Activated naive CD8-positive, alpha-beta T cell (primary cell): ENCODE results near the gene C2orf76.
"Not testable (repeated sequence)": the region's sequence is repeated elsewhere in the genome, so short reads cannot be mapped to it uniquely, and the experiment has no call there.

Experiments used
- H3K27ac Mint-ChIP-seq: one replicate; pipeline ENCODE4 v1.8.0; 2021; ENCODE audit warnings: mixed read lengths
- H3K27me3 Mint-ChIP-seq: one replicate; pipeline ENCODE4 v1.8.0; 2021; ENCODE audit warnings: mixed read lengths
- H3K36me3 Mint-ChIP-seq: one replicate; pipeline ENCODE4 v1.8.0; 2021; ENCODE audit warnings: mixed read lengths
- H3K4me1 Mint-ChIP-seq: one replicate; pipeline ENCODE4 v1.8.0; 2021; ENCODE audit warnings: low read depth, mixed read lengths
- H3K4me3 Mint-ChIP-seq: one replicate; pipeline ENCODE4 v1.8.0; 2021; ENCODE audit warnings: mild to moderate bottlenecking, mixed read lengths
- H3K9me3 Mint-ChIP-seq: one replicate; pipeline ENCODE4 v1.8.0; 2021; ENCODE audit warnings: low read depth, mixed read lengths

Gene C2orf76

DNA sequence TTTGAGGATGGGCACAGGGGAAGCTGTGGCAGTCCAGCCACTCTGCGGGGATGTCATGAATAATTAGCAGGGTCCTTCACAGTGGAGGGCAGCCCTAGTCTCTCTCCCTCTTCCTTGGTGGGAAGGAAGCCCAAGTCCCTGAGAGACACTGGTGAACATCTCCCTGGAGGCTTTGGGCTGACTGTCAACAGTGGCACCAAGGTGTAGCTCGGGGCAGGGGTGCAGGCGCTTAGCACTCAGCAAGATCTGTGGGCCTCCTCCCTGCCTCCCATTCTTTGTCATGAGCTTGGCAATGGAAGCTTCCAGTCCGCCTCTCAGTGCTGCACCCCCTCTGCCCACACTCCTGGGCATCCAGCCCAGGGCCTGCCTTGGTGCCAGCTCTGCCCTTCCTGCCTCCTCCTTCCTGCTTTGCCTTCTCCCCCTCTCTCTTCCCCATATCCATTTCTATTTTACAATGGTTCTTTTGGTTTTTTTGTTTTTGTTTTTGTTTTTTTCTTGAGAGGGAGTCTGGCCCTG is 83.6 kb downstream of the C2orf76 start:
- Mint-ChIP-seq H3K36me3 (peaks cover 5% of the 10 kb centered on the region), H3K4me1 (no peaks in the 10 kb centered on the region), H3K9me3 (no peaks in the 10 kb centered on the region), H3K27me3 (no peaks in the 10 kb centered on the region), H3K27ac (no peak overlapping the region), H3K4me3 (no peak overlapping the region)

DNA sequence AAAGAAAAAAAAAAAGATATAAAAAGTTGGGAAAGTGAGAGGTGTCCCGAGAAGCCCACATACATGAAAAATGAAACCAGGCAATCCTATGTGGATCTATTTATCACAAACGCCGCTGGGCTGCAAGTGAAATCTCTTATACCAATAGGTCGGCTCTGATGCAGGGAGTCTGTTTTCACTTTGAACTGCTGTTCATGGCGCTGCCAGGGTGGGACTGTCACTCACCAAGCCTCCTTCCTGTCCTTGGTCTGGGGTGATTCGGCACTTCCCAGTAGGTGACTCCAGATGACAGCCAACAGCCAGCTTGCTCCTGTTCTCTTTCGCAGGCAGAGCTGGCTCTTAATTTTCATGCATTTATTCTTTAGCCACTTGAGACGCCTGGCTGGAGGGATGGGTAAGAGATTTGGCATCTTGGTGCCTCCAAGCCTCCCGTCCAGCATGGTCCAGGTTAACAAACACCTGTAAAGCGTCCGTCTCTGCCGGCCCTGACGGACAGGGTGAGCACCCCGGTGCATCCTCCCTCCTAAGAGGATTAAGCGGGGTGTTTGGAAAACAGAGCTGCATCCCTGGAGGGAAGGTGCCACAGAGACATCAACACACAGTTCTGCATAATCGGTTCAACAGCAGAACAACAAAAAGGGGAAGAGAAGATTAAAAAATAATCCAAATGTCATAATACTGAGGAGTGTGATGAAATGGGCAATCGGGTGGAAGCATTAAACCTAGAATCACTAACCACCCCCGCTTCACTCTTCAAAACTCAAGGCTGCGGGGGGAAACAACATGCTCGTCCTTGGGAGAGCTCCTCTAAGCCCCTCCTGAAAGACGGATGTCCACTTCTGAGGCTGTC is 84.3 kb downstream of the C2orf76 start:
- Mint-ChIP-seq H3K4me3 (no peak overlapping the region), H3K36me3 (peaks cover 5% of the 10 kb centered on the region), H3K4me1 (no peaks in the 10 kb centered on the region), H3K27ac (no peak overlapping the region), H3K27me3 (no peaks in the 10 kb centered on the region), H3K9me3 (no peaks in the 10 kb centered on the region)

DNA sequence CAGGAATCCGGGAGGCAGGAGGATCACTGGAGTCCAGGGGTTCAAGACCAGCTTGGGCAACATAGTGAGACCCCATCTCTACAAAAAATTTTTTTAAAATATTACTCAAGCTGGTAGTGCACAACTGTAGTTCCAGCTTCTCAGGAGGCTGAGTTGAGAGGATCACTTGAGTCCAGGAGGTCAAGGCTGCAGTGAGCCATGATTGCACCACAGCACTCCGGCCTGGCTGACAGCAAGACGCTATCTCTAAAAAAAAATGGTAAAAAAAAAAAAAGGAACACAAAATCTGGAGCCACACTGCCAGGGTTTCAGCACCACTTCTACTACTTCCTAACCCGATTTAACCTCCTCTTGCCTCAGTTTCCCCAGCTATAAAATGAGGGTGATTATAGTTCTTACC is 86.0 kb downstream of the C2orf76 start:
- H3K4me3 Mint-ChIP-seq, result no peak overlapping the region
- no peaks in the 10 kb centered on the region for H3K4me1 Mint-ChIP-seq
- no peaks in the 10 kb centered on the region for H3K36me3 Mint-ChIP-seq
- no peaks in the 10 kb centered on the region for H3K27me3 Mint-ChIP-seq
- H3K27ac Mint-ChIP-seq, result no peak overlapping the region
- H3K9me3 Mint-ChIP-seq, result no peaks in the 10 kb centered on the region

DNA sequence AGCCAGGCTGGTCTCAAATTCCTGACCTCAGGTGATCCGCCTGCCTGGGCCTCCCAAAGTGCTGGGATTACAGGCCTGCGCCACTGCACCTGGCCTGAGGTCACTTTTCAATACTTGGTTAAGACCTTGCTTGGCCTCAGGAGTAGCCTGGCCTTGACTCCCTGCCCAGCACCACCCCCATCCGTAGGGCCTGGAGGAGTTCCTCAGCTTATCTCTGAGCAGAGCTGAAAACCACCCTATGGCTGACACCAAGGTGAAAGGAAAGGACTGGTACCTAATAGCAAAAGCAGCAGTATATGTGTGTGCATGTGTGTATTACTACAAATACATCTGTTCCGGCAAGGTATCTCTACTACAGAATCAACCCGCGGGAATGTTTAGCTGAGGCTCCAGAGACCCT is 87.0 kb downstream of the C2orf76 start:
- Mint-ChIP-seq H3K4me3 (no peak overlapping the region), H3K27ac (no peak overlapping the region), H3K27me3 (no peaks in the 10 kb centered on the region), H3K9me3 (no peaks in the 10 kb centered on the region), H3K36me3 (no peaks in the 10 kb centered on the region), H3K4me1 (no peaks in the 10 kb centered on the region)

GRCh38 chr2:119278946-119279345 is 87.7 kb downstream of the C2orf76 start:
- no peak overlapping the region for H3K27ac Mint-ChIP-seq
- H3K27me3 Mint-ChIP-seq, result no peaks in the 10 kb centered on the region
- no peaks in the 10 kb centered on the region for H3K9me3 Mint-ChIP-seq
- H3K4me1 Mint-ChIP-seq, result no peaks in the 10 kb centered on the region
- H3K36me3 Mint-ChIP-seq, result no peaks in the 10 kb centered on the region
- no peak overlapping the region for H3K4me3 Mint-ChIP-seq

GRCh38 chr2:119278385-119278784 is 88.2 kb downstream of the C2orf76 start:
- H3K4me3 Mint-ChIP-seq, H3K36me3 Mint-ChIP-seq, H3K27ac Mint-ChIP-seq, H3K27me3 Mint-ChIP-seq, H3K9me3 Mint-ChIP-seq, H3K4me1 Mint-ChIP-seq: not testable (repeated sequence)

DNA sequence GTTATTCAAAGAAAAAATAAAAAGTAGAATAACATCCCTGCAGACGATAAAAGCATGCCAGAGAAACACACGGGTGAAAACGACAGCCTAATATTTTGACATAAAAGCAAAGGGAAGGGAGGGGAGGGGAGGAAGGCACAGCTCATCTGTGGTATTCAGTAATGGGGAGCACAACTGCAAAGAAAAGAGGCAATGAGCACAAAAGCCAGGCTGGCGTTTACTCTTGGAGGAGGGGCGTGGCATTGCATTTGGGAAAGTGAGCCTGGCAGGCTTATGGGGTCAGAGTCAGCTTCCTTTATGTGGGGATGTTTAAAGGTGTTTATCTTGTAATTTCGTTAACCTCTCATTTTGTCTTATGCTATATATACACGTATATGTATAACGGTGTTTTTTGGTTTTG is 89.8 kb downstream of the C2orf76 start:
- H3K27ac Mint-ChIP-seq, result no peak overlapping the region
- no peaks in the 10 kb centered on the region for H3K36me3 Mint-ChIP-seq
- H3K4me3 Mint-ChIP-seq, result no peak overlapping the region
- H3K4me1 Mint-ChIP-seq, result no peaks in the 10 kb centered on the region
- H3K9me3 Mint-ChIP-seq, result no peaks in the 10 kb centered on the region
- no peaks in the 10 kb centered on the region for H3K27me3 Mint-ChIP-seq

DNA sequence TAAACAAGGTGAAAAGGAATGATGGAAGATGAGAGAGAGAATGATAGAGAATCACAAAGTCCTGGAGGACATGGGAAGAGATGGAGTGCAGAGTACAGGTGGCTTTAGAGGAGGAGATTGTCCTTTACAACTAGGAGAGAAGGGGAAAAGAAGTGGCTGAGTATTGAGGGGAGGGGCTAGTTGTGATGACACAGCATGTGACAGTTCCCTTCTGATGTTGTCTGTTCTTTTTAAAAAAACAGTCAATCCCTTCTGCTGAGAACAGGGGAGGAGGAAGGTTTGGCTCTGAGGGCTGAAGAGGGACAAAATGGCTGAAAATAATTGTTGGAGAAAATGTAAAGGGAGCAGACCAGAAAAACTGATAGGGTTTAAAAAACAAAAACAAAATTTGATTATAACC is 99.0 kb downstream of the C2orf76 start:
- Mint-ChIP-seq H3K4me3 (no peak overlapping the region), H3K27me3 (no peaks in the 10 kb centered on the region), H3K4me1 (no peaks in the 10 kb centered on the region), H3K27ac (no peak overlapping the region), H3K36me3 (no peaks in the 10 kb centered on the region), H3K9me3 (no peaks in the 10 kb centered on the region)

DNA sequence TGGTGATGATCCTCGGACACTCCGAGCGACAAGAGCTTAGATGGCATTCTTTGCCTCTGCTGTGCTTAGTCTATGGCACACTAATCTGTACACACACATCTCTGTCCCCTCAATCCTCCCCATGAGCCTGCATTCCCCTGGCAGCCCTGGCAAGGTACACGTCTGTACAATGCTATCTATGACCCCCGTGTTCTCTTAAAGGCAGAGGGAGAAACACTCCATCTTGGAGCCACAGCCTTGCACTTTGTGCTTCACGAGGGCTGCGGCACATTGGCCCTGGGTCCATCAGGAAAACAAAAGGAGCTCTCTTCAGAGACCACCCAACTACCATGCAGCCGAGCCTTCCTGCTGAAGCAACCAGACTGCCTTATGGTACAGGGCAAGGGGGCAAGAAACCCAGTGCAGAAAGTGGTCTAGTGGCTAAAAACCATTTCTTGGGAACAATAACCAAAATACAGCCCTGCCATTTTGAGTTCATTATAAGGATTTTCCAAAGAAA is 100.5 kb downstream of the C2orf76 start:
- H3K4me3 Mint-ChIP-seq, result no peak overlapping the region
- no peaks in the 10 kb centered on the region for H3K4me1 Mint-ChIP-seq
- no peak overlapping the region for H3K27ac Mint-ChIP-seq
- no peaks in the 10 kb centered on the region for H3K9me3 Mint-ChIP-seq
- H3K36me3 Mint-ChIP-seq, result no peaks in the 10 kb centered on the region
- H3K27me3 Mint-ChIP-seq, result no peaks in the 10 kb centered on the region

- Mint-ChIP-seq H3K27ac (no peak overlapping the region), H3K4me1 (no peaks in the 10 kb centered on the region), H3K27me3 (no peaks in the 10 kb centered on the region), H3K9me3 (no peaks in the 10 kb centered on the region), H3K36me3 (no peaks in the 10 kb centered on the region), H3K4me3 (no peak overlapping the region)
These were observed 101.0 kb downstream of the C2orf76 start for GRCh38 chr2:119265693-119266066.

DNA sequence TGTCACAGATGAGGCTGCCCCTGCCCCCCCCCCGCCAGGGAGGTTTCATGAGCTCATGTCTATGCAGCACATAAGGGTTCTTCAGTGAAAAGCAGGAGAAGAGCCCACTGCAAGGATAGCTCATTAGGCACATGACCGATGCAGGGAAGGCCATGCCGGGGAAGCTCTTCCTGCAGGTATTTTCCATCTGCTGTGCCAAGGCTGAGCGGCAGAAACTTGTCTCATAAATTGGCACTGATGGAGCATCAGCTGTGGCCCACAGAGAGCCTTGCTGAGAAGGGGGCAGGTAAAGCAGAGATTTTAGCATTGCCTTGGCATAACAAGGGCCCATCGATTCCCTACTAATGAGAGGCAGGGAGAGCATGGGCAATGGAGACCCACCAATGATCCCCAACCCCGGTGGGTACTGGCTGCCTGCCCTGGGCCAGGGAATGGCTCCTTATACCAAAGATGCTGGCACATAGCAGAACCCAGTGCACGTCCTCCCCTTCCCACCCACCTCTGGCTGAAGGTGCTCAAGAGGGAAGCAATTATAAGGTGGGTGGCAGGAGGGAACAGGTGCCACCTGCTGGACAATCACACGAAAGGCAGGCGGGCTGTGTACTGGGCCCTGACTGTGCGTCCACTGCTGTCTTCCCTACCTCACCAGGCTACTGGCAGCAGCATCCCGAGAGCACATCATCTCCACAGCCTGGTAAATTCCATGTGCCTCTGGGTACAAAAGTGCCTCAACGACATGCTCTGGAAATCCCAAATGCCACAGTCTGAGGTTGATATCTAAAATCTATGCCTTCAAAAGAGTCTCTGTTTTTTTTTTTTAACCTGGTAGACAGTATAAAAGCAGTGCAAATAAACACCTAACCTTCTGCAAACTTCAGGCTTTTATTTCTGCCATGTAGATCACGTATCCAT is 101.6 kb downstream of the C2orf76 start:
- Mint-ChIP-seq H3K36me3 (no peaks in the 10 kb centered on the region), H3K4me3 (no peak overlapping the region), H3K27ac (no peak overlapping the region), H3K4me1 (no peaks in the 10 kb centered on the region), H3K9me3 (no peaks in the 10 kb centered on the region), H3K27me3 (no peaks in the 10 kb centered on the region)

GRCh38 chr2:119263656-119264055 is 103.0 kb downstream of the C2orf76 start:
- no peak overlapping the region for H3K4me3 Mint-ChIP-seq
- no peaks in the 10 kb centered on the region for H3K36me3 Mint-ChIP-seq
- no peaks in the 10 kb centered on the region for H3K9me3 Mint-ChIP-seq
- no peak overlapping the region for H3K27ac Mint-ChIP-seq
- H3K4me1 Mint-ChIP-seq, result no peaks in the 10 kb centered on the region
- no peaks in the 10 kb centered on the region for H3K27me3 Mint-ChIP-seq

DNA sequence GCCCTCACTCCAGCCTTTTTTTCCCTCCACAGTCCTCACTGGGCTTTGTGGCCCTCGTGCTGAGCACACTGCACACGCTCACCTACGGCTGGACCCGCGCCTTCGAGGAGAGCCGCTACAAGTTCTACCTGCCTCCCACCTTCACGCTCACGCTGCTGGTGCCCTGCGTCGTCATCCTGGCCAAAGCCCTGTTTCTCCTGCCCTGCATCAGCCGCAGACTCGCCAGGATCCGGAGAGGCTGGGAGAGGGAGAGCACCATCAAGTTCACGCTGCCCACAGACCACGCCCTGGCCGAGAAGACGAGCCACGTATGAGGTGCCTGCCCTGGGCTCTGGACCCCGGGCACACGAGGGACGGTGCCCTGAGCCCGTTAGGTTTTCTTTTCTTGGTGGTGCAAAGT is 103.6 kb downstream of the C2orf76 start:
- Mint-ChIP-seq H3K36me3 (no peaks in the 10 kb centered on the region), H3K4me1 (no peaks in the 10 kb centered on the region), H3K27ac (no peak overlapping the region), H3K9me3 (no peaks in the 10 kb centered on the region), H3K4me3 (no peak overlapping the region), H3K27me3 (no peaks in the 10 kb centered on the region)

DNA sequence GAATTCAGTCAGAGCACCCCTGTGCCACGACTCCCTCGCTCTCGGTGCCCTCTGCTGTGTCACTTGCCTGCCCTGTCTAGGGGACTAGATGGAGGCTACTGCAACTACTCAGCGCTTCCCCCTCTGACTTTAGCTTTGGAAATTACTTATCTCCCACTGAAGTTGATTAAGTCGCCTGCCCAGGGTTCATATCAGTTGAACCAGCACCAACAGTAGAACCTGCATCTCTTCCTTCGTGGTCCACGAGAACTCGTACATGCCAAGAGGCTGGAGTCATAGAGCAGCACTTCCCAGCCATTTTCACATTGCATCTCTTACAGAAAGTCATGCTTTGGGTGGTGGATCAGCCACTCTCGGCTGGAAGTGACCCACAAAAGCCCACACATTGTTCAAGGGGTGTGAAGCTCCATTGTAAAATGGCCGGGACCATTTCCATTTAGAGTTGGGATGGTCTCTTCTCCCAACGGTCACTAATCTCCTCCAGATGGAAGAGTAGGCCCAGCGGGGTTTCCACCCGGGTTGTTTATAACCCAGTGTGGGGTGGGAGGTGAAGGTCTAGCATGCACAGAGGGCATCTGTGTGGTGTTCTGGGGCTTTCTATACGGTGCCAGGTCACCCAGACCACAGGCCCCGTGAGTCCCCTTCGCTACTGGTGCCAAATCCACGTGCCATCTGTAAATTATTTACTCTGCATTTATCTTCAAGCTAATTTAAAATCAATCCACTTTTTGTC is 105.0 kb downstream of the C2orf76 start:
- Mint-ChIP-seq H3K4me1 (no peaks in the 10 kb centered on the region), H3K27ac (no peak overlapping the region), H3K9me3 (no peaks in the 10 kb centered on the region), H3K27me3 (no peaks in the 10 kb centered on the region), H3K4me3 (no peak overlapping the region), H3K36me3 (no peaks in the 10 kb centered on the region)
